Fibroblast of lung (primary cell): Measurements from ENCODE around the gene LTBP1. TPM values are rescaled to one million over a fixed set of nuclear protein-coding genes. Genes with fewer than 3 reads are reported as not detected.

ENCODE experiments used
- DNase-seq, 2 donors: peaks; one replicate each; pipeline versions ENCODE4 v3.0.0 to v3.0.0-alpha.2; 2010; ENCODE audit warnings: low read depth in 2 of 2
- H2AFZ ChIP-seq: 2 replicates; pipeline ENCODE4 v1.5.1; 2012; ENCODE audit warnings: low read length, control low read depth, inconsistent platforms
- H3K27ac ChIP-seq: 2 replicates; pipeline ENCODE4 v1.5.1; 2011; ENCODE audit warnings: low read length, control low read depth; ENCODE audit not compliant: insufficient read depth
- H3K27me3 ChIP-seq: 2 replicates; pipeline ENCODE4 v1.5.1; 2011; ENCODE audit warnings: mild to moderate bottlenecking, low read length; ENCODE audit not compliant: control insufficient read depth, insufficient read depth
- H3K36me3 ChIP-seq: 2 replicates; pipeline ENCODE4 v1.5.1; 2011; ENCODE audit warnings: low read length; ENCODE audit not compliant: control insufficient read depth, insufficient read depth
- H3K4me1 ChIP-seq: 2 replicates; pipeline ENCODE4 v1.5.1; 2011; ENCODE audit warnings: low read length; ENCODE audit not compliant: control insufficient read depth, insufficient read depth; ENCODE audit errors: extremely low read depth
- H3K4me2 ChIP-seq: 2 replicates; pipeline ENCODE4 v1.5.1; 2011; ENCODE audit warnings: low read length, control low read depth; ENCODE audit not compliant: insufficient read depth; ENCODE audit errors: extremely low read depth
- H3K4me3 ChIP-seq, 4 experiments: fragments of 200-600 bp in 1 of 4; sonication (generic) in 1 of 4; replicated peaks in 1 of 4; 2 replicates each; pipeline ENCODE4 v1.5.1; 2011 to 2016; ENCODE audit warnings: low read length in 4 of 4, low read depth in 3 of 4, mild to moderate bottlenecking in 3 of 4, control low read depth in 2 of 4, inconsistent platforms in 1 of 4, mixed read lengths in 1 of 4; ENCODE audit not compliant: insufficient read depth in 1 of 4; ENCODE audit errors: control extremely low read depth in 1 of 4
- H3K79me2 ChIP-seq: 2 replicates; pipeline ENCODE4 v1.5.1; 2012; ENCODE audit warnings: mild to moderate bottlenecking, low read length, inconsistent platforms; ENCODE audit not compliant: control insufficient read depth, insufficient read depth
- H3K9ac ChIP-seq: 2 replicates; pipeline ENCODE4 v1.5.1; 2011; ENCODE audit warnings: mild to moderate bottlenecking, low read length, control low read depth; ENCODE audit not compliant: insufficient read depth
- H3K9me3 ChIP-seq: 2 replicates; pipeline ENCODE4 v1.5.1; 2012; ENCODE audit warnings: low read depth, low read length; ENCODE audit not compliant: control insufficient read depth, insufficient read depth
- H4K20me1 ChIP-seq: 2 replicates; pipeline ENCODE4 v1.5.1; 2011; ENCODE audit warnings: low read length; ENCODE audit not compliant: control insufficient read depth, insufficient read depth; ENCODE audit errors: extremely low read depth
- EZH2 ChIP-seq: IDR thresholded peaks from 2 replicates; pipeline ENCODE4 v1.5.1; 2012; ENCODE audit warnings: low read length, control low read depth, mild to moderate bottlenecking; ENCODE audit errors: missing control alignments
- polyA minus RNA-seq: library from RNA; depleted of rRNA, polyadenylated mRNA; stranded (reverse); fragments of >200 nt; gene quantifications from 2 replicates; pipeline ENCODE4 v1.2.3, GENCODE V29; 2011; ENCODE audit warnings: low replicate concordance
- polyA plus RNA-seq, 2 donors: library from polyadenylated mRNA; depleted of rRNA in 1 of 2; stranded (reverse) in 1 of 2; unstranded in 1 of 2; fragments of >200 nt; gene quantifications; 2 replicates each; pipeline ENCODE4 v1.2.1, GENCODE V29; 2011 to 2012; ENCODE audit warnings: missing spikeins in 1 of 2
- total RNA-seq: library from RNA; depleted of rRNA; stranded (reverse); fragments of >200 nt; gene quantifications from 2 replicates; pipeline ENCODE4 v1.2.1, GENCODE V29; 2014
- TF ChIP-seq, protein P1 (sequence below), 2 donors: IDR thresholded peaks in 1 of 2; conservative IDR thresholded peaks in 1 of 2; 1 replicate in 1 of 2; 2 replicates in 1 of 2; pipeline ENCODE4 v1.5.1; 2011 to 2012; ENCODE audit warnings: low read length in 2 of 2, control low read depth in 1 of 2, inconsistent platforms in 1 of 2, low read depth in 1 of 2, mild to moderate bottlenecking in 1 of 2

LTBP1 gene, protein sequence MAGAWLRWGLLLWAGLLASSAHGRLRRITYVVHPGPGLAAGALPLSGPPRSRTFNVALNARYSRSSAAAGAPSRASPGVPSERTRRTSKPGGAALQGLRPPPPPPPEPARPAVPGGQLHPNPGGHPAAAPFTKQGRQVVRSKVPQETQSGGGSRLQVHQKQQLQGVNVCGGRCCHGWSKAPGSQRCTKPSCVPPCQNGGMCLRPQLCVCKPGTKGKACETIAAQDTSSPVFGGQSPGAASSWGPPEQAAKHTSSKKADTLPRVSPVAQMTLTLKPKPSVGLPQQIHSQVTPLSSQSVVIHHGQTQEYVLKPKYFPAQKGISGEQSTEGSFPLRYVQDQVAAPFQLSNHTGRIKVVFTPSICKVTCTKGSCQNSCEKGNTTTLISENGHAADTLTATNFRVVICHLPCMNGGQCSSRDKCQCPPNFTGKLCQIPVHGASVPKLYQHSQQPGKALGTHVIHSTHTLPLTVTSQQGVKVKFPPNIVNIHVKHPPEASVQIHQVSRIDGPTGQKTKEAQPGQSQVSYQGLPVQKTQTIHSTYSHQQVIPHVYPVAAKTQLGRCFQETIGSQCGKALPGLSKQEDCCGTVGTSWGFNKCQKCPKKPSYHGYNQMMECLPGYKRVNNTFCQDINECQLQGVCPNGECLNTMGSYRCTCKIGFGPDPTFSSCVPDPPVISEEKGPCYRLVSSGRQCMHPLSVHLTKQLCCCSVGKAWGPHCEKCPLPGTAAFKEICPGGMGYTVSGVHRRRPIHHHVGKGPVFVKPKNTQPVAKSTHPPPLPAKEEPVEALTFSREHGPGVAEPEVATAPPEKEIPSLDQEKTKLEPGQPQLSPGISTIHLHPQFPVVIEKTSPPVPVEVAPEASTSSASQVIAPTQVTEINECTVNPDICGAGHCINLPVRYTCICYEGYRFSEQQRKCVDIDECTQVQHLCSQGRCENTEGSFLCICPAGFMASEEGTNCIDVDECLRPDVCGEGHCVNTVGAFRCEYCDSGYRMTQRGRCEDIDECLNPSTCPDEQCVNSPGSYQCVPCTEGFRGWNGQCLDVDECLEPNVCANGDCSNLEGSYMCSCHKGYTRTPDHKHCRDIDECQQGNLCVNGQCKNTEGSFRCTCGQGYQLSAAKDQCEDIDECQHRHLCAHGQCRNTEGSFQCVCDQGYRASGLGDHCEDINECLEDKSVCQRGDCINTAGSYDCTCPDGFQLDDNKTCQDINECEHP (N-terminal part only)
- total RNA-seq, result 190 and 324 TPM in 2 replicates
- 254 and 291 TPM in 2 replicates for polyA plus RNA-seq
- polyA plus RNA-seq (2012), result 188 and 194 TPM in 2 replicates
- 195 and 235 TPM in 2 replicates for polyA minus RNA-seq

DNA sequence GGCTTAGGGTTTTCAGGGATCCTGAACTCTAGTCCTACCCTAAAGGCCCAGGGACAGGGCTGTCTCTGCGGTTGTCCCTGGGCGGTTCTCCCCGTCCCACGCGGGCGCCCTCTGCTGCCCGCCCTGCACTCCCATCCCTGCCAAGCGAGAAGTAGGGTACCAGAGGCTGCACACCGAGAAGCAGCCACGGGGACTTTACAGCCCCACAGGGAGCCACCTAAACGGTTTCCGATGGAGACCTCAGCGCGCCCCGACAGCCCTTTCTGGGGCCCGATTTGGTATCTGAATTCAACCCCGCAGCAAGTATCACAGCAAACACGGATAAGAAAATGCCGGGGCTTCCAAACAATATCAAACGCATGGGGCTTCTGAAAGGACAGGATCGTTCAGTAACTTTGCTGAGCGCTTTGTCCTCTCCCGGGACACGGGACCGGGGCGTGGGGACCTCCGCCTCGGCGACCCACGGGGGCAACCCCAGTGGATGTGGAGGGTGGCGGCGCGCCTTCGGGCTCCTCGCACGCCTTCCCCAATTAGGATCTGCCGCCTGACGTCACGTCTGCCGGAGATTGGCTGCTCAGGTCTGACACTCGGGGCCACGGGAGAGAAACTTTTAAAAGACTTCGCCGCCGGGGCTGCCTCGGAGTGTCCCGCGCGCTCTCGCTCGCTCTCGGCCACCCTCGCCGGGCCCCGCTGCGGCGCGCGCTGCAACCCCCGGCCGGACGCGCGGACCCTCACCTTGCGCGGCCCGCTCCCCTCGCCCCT lies at the start of gene LTBP1:
Gene LTBP1 (plus strand): TSS at position 640 of the 762 bp plus-strand sequence. CDS start 372 bp downstream, outside the sequence.
- Histone ChIP-seq H3K9me3 (no peaks in the 10 kb centered on the region), H3K4me2 (peak within 1 kb of the TSS; percentile 86), H3K36me3 (no peaks in the 10 kb centered on the region), H3K4me1 (no peaks in the 10 kb centered on the region), H3K9ac (peak within 1 kb of the TSS; percentile 45), H3K27ac (peak within 1 kb of the TSS; percentile 3), H2AFZ (peak within 1 kb of the TSS; percentile 51), H4K20me1 (no peaks in the 10 kb centered on the region), H3K79me2 (no peaks in the 10 kb centered on the region), H3K4me3 (peak within 1 kb of the TSS; percentile 51 to 76 (median 61)), H3K27me3 (no peaks in the 10 kb centered on the region)
- DNase-seq, result peak; percentile 80 to 81
- no peak for TF ChIP-seq EZH2
- TF ChIP-seq, protein P1, sequence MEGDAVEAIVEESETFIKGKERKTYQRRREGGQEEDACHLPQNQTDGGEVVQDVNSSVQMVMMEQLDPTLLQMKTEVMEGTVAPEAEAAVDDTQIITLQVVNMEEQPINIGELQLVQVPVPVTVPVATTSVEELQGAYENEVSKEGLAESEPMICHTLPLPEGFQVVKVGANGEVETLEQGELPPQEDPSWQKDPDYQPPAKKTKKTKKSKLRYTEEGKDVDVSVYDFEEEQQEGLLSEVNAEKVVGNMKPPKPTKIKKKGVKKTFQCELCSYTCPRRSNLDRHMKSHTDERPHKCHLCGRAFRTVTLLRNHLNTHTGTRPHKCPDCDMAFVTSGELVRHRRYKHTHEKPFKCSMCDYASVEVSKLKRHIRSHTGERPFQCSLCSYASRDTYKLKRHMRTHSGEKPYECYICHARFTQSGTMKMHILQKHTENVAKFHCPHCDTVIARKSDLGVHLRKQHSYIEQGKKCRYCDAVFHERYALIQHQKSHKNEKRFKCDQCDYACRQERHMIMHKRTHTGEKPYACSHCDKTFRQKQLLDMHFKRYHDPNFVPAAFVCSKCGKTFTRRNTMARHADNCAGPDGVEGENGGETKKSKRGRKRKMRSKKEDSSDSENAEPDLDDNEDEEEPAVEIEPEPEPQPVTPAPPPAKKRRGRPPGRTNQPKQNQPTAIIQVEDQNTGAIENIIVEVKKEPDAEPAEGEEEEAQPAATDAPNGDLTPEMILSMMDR (conservative IDR thresholded peaks at IDR 0.05 in 1 of 2, IDR thresholded peaks at IDR 0.05 in 1 of 2; ENCODE audit: low read depth in 1 of 2, low read length in 2 of 2), result peak; percentile 80 to 82

- no peak overlapping the region for H2AFZ ChIP-seq
- H3K4me3 ChIP-seq, result no peak overlapping the region
- no peaks in the 10 kb centered on the region for H3K9me3 ChIP-seq
- H3K27me3 ChIP-seq, result peaks cover 12% of the 10 kb centered on the region
- no peak overlapping the region for H3K27ac ChIP-seq
- no peak overlapping the region for H3K9ac ChIP-seq
- no peaks in the 10 kb centered on the region for H3K79me2 ChIP-seq
- H3K4me2 ChIP-seq, result no peak overlapping the region
- DNase-seq, result no peak
- H3K36me3 ChIP-seq, result no peaks in the 10 kb centered on the region
- no peak for TF ChIP-seq EZH2
- TF ChIP-seq, protein P1 (conservative IDR thresholded peaks at IDR 0.05 in 1 of 2, IDR thresholded peaks at IDR 0.05 in 1 of 2; ENCODE audit: low read depth in 1 of 2, low read length in 2 of 2), result no peak
- H3K4me1 ChIP-seq, result no peaks in the 10 kb centered on the region
- no peaks in the 10 kb centered on the region for H4K20me1 ChIP-seq
These were observed 46.3 kb upstream of the LTBP1 start for GRCh38 chr2:32900246-32900973.
